NCI-H82 (cell line): ENCODE measurements around the gene SASH1.

Experiments
- DNase-seq: peaks from one replicate; lab custom pipeline; 2025; lab: John Stamatoyannopoulos, UW

Gene SASH1

GRCh38 chr6:148459238-148459637, 116.6 kb downstream of the SASH1 start:
- DNase-seq = no peak

DNA sequence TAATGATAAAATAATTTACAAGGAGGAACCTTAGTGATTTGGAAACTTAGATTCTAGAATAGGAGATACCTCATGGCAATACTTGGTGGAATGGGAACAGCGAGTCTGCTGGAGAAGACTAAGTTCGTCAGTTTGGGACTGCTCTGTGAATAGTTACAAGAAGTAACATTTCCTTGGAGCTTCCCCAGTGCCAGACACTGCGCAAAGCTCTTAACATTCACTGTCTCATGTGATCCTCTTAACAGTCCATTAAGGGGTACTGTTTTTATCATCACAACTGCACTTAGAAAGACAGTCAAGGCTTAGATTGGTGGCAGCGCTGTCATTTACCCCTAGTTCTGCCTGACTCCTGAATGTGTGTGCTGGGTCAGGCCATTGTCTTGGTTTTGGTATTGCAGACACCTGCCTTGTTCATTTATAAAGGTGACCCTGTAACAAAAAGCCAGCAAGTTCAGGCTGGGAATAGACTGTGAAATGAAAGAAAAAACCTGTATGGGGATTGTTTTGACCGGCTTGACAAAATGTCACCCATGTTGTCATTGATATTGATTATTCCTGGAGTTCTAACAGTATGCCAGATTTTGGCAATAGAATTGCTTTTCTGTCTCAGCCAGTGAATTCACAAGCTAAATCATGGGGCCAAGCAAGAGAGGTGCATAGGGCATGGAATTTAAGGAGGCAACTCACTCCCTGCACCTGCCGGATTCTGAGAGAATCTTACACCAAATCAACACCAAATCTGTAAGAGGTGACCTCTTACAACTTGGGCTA, 118.4 kb downstream of the SASH1 start:
- DNase-seq = peak; percentile 90

- DNase-seq = peak; percentile 18
These were observed 119.4 kb downstream of the SASH1 start for GRCh38 chr6:148461986-148462577.

DNA sequence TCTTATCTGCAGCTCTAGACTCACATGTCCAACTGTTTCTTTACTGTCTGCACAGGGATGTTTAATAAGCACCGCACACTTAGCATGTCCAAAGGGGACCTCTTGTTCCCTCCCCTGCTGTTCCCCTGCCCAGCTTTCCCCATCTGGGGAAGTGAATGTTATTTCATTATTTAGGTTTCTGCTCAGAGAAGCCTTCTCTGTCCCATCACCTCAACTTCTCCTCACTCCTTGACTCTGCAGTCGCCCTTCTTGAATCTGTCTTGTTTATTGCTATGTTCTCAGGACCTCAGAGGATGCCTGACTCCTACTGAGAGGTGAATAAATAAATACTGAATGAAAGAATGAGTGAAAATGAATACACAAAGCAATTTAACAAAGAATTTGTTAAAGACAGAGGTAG, 121.0 kb downstream of the SASH1 start:
- no peak for DNase-seq

GRCh38 chr6:148464319-148465010, 121.8 kb downstream of the SASH1 start:
- peak; percentile 79 for DNase-seq

- DNase-seq = no peak
These were observed 122.3 kb downstream of the SASH1 start for GRCh38 chr6:148465011-148465335.

DNA sequence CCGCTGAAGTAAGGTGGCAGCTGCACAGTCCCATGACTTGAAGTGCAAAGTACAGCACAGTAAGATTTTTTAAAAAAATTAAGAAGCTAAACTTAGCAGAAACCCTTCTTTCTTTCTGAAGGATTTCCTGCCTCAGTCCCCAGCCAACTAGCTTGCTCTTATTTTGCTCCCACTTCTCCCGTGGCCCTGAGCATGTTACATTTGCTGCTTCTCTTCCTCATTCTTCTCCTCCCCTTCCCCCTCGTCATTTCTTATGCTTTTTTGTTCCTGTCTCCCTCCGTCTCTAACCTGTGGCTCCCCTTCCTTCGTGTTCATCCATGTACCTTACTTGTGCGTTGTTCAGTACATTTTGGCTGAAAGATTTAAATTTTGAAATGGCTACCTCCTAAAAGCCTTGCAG, 123.0 kb downstream of the SASH1 start:
- no peak for DNase-seq

GRCh38 chr6:148466158-148466557, 123.5 kb downstream of the SASH1 start:
- no peak for DNase-seq

DNA sequence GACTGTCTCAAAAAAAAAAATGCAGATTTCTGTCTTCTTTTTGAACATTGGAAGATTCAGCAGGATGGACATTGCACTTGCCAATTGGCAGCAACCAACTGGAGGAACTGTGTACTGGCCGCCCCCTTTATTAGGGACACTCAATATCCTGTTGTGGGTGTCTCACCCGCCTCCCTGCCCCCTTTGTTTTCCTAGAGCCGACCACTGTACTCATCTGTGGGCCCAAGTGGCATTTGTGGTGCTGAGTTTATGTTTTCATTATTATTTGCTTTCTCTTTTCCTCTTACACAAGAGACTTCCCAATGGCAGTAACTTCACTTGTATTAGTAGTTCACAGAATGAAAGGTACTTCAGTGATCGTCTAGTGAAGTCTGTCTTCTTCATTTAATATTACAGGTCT, 125.3 kb downstream of the SASH1 start:
- no peak for DNase-seq

DNA sequence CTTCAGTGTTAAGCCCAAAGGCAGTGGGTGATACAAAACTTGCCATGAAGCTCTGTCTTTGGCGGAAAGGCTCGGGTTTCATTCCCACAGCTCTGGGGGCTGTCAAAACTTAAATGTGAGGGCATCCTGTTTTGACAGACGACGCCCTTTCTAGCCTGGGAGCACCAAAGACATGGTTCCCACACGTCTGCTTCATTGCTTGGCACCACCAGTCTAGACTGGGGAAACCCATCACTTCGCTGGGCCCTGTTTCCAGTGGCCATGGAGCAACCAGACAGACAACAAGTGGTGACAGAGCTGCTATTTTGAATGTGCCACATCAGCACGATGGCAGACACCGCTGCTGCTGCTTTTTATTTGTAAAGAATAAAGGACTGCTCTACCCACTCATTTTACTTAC, 127.5 kb downstream of the SASH1 start:
- DNase-seq = no peak

- DNase-seq = no peak
These were observed 128.2 kb downstream of the SASH1 start for GRCh38 chr6:148470606-148471465.

DNA sequence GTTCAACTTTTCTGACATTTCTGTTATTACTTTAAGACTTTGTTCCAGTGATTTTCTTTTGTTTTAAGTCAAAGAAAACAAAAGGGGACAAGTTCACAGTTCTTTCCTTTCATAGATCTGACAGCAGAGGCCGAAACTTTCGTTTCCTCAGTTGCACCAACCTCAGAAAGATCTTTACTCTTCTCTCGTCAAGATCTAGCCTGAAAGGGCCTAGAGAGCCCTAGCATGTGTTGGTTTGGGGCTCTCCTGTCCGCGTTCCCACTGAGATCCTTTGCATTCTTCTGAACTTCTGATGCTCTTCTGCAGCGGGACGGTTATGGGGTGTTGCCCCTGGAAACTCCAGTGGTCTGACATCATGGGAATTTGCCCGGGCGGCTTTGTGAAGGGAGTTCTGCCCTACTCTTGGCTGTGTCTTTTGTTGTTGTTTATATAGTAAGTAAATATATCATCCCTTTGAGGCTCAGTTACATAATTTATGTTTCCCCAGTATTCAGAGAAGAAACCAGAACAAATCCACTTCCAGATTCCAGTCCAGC, 129.1 kb downstream of the SASH1 start:
- no peak for DNase-seq

DNA sequence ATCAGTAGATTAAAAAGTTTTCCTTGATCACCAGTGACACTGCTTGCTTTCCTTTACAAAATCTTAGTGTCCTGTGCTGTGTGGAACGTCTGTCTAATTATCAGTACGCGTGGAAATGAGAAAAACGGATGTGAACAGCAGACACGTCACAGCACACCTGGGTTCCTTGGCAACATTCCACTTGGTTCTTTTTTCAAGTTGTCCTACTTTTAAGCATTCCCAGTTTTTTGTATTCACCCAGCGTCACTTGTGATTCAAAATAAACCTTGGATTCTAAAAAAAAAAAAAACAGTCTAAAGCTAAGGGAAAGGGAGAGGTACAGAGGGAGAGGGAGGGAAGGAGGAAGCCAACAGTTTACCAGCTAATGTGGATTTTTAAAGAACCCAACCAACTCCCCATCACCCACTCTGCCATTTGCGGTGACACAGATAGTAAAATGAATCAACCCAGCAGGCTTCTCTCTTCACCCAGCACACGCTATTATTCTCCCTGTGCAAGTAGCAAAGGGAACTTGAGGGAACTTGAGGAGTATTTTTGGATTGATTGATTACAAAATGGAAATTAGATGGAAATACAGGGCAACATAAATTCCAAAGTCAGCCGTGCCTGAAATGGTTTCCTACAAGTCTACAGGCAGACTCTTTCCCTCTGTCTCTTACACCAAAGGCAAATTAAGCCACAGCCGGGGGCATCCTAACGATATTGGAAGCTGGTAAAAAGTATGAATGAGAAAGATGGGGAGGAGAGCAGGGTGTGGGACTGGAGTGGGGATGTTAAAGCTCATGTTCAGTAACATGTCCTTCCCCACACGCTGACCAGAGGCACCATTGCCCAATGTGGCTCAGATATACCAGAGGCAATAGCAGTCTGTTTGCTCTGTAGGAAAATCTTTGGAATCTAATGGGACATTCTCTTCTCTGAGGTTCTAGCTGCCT, 129.8 kb downstream of the SASH1 start:
- DNase-seq = no peak

DNA sequence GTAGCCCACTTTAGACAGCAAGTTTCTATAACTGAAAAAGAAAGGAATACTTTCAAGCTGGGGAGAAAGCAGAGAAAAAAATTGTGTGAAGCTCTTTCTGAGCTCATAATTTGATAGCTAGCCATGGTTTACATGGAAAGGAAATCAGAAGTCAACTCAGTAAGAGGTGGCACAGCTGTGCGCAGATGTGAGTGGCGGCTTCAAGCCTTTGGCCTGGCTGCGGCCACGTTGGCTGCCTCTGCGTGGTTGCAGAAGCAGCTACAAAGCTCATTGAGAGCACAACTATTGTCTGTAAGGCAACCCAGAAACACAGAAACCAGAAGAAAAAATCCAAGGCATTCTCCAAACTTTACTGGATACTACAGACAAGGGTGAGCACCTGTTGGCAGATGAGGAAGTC, 136.9 kb downstream of the SASH1 start:
- DNase-seq = no peak

DNA sequence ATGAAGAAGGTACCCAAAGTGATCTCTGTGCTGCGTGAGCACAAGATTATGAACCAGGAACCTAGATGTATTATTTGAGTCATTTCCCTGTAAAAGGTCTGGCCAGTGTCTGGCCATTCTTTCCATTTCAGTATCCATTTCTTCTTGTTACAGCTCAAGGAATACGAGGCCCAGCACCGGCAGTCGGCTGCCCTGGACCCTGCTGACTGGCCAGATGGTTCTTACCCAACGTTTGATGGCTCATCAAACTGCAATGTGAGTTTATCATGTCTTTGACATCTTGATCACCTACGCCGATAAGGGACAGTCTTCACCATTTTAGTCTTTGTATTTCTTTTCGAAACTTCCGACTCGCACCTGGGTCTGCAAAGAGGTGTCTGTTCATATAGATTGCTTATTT, 144.8 kb downstream of the SASH1 start:
- DNase-seq = no peak

GRCh38 chr6:148491638-148492251, 149.1 kb downstream of the SASH1 start:
- DNase-seq = no peak

- no peak for DNase-seq
These were observed 150.1 kb downstream of the SASH1 start for GRCh38 chr6:148492654-148493290.

DNA sequence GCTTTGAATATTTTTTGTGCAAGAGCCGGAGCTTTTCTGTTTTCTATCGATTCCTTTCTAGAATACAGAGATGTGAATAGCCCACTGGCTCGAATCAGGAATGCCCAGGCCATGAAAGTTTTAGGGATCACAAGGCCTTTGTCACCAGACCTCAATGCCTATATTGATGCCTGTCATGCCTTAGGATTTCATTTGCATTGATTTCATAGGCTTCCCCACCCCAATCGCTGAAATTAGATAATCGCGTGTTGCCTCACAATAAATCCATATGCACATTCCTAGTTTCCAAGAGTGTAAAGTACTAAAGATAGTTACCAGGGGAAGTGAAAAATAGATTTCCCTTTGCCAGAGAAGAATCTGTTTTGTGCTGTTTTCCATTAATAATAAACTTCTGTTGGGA, 150.8 kb downstream of the SASH1 start:
- DNase-seq = no peak

DNA sequence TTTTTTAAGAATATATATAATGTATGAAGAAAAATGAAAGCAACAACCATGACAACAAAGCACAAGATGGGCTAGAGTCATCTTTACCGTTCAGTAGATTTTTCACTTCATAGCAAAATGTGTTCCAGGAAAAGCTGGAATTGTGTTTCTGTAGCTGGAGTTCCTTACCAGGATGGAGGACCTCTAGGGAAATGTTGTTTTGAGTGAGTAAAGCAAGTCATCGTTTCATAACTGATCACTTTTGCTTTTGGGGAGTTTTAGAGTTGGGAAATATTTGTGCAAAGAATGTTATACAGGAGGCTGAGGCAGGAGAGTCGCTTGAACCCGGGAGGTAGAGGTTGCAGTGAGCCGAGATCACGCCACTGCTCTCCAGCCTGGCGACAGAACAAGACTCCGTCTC, 151.6 kb downstream of the SASH1 start:
- DNase-seq = no peak

DNA sequence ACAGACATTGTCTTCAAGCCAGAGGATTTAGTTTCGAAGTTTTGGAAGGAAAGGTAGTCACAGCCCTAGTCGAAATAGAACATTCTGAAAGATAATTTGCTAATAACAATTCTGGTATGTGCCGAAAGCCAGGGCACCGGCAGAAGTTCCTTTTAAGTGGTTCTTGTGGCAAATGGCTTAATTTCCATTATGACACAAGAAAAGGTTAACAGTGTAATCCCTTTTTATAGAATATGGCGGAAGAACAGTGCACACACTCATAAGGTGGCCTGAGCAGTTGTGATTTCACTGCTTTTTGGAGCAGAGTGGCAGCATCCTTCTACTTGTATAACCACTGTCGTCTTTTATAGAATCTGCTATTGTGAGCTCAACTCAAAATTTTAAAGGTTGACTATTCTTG, 152.4 kb downstream of the SASH1 start:
- no peak for DNase-seq
